HG03097 (cell line): ENCODE results near the gene LYL1.

Experiments used
- ATAC-seq: cut with Tn5 transposase; IDR thresholded peaks from one replicate; pipeline ENCODE4 v1.9.1; 2021; ENCODE audit not compliant: unreplicated experiment, low FRiP score

Gene LYL1

DNA sequence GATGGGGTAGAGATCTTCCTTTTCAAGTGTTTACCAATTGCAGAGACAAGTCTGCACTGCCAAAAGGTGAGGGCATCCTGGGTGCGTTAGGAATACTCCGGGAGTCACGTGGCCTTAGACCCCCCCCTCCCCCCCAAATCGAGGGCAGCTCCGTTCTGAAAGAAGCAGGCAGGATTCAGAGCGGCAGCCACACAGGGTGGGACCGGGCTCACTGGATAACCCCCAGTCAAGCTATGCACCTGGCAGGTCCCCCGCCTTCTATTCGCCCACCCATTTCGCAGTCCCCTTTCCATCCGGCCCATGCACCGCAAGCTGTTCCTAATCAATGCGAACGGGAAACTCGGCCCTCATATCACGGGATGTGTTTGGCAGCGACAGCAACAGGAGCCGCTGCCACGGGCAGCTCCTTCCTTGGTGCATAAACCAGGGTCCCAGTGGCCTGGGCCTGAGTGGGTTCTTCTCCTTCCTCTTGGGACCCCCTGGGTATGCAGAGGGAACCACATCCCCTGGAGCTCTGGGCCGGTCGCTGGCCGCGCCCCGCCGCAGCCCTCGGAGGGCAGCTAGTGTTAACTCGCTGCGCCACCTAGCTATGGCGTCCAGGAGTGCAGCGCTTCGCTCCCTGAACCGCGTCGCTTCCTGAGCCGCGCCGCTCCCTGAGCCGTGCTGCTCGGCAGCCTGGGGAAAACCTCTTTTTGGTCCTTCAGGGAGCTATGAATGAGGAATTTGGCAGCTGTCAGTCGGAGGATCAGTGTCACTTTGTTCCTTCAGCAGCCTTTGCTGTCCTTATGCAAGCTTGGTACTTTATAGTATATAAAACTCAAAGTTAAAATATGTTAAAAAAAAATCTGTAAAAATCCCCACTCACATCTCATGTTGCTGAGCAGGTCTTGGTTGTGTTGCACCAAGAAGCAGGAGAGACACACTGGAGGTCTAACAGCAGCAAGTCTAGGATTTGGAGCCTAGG is 41.4 kb downstream of the LYL1 start:
- no peak for ATAC-seq

- ATAC-seq: no peak
Observed at GRCh38 chr19:13060233-13060963, 42.3 kb downstream of the LYL1 start.

GRCh38 chr19:13058951-13059660 is 43.6 kb downstream of the LYL1 start:
- ATAC-seq: no peak

DNA sequence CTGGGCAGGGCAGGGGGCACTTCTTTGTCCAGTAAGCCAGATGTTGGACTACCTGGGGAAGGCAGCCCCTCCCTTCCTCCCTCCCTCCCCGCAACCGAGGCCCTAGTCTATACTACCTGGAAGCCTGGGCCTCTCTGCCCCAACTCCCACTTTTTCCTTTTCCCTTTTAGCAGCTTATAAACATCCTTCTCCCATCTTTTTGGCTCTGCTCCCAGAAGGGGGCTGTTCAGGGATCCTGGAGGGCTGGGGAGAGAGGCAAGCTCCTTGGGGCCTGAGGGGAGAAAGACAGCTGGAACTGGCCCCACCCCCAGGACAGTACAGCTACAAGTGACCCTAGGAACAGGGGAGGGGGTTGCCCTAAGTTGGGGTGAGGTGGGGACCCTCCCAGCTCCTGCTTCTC is 44.9 kb downstream of the LYL1 start:
- ATAC-seq: no peak

- no peak for ATAC-seq
Observed at GRCh38 chr19:13057147-13057572, 45.5 kb downstream of the LYL1 start.

- ATAC-seq: no peak
Observed at GRCh38 chr19:13056052-13056660, 46.5 kb downstream of the LYL1 start.

DNA sequence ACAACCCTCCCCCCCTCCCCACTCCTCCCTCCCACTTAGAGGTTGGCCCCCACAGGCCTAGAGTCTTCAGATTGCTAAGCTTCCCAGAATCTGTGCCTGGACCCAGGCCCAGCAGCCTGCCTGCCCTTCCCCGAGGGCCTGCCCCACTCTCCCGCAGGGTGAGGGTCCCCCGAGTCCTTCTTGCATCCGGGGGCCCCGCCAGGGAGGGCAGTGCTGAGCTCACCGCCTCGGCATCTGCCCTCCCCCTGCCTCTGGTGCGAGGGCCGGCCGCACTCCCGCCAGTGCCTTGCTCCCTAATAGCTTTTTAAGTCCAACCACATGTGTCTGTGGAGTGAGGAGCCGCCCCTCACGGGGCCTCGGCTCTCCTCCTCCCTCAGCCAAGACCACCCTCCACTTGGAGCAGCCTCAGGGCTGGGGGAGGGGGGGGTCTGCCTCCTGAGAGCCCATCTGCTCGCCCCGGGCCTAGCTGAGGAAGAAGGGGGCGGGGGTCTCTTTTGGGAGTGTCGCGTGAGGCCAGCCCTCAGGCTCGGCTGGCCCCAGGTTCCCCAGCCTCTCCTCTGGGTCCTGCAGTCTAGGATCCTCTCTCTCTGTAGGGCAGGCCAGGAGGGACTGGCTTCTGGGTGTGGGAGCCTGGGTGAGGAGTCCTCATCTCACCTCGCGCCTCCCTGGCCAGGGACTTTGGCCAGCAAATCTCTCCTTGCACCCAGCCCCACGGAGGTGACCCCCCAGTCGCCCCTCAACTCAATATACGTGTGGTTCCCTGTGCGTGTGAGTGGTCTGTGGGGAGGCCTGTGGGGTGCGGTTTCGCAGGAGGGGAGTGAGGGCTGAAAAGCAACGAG is 47.2 kb downstream of the LYL1 start:
- no peak for ATAC-seq

DNA sequence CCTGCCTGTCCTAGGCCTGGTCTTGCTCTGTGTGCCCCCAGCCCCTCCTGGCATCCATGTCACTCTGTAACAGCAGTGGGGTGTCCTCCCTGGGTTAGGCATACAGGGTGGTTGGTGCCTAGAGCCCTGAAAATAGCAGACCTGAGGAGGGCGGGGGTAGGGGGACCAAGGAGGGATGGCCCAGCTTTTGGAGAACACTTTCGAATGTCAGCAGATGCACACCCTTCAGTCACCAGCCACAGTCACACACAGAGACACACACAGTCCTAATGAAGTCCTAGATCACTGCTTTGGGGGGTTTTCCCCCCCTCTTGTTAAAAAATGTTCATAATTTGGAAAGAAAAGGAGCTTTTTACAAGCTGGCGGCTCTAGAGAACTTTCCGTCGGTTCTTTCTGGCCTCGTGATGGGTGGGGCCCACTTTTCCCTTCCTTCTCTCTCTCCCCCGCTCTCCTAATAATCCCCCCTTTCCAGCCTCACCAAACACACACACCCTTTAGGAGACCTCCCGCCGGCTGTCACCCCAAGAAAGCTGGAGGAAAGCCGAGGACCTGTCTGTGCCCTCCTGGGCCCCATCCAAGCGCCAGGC is 47.9 kb downstream of the LYL1 start:
- no peak for ATAC-seq

DNA sequence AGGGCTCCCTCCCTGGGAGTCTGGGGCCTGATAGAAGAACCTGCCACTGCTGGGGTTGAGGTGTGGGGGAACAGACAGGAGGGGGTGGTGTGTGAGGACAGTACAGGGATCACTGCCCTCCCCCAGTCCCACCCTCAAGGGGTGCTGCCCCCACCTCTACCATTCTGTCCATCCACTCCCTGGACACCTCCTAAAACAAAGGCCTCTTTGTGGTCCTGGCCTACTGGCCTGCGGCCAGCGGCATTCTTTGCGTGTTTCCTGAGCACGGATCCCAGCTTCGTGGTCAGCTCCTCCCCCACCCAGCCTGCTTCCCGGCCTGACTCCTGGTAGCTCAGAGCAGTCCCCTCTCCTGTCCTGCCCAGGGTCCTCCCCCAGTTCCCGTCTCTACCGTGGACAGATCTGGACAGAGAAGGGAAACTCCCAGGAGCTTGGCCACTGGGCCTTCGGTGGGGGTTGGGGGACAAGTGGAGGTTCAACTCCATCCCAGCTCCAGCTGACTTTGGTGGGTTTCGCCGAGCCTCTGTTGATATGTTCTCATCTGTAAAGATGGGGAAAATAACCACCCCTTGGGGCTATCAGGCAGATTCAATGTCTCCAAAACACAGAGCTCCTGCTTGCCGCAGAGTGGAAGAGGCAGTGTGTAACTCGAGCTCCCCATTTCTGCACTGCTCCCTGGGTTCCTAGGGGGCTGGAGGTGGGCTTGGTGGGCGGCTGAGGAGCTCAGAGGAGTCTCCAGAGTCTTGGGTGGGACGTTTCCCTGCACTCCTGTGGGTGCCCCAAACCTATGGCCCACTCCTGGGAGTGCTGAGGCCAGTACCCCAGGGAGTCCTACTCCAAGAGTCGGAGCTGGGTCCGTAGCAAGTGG is 48.7 kb downstream of the LYL1 start:
- ATAC-seq: no peak

DNA sequence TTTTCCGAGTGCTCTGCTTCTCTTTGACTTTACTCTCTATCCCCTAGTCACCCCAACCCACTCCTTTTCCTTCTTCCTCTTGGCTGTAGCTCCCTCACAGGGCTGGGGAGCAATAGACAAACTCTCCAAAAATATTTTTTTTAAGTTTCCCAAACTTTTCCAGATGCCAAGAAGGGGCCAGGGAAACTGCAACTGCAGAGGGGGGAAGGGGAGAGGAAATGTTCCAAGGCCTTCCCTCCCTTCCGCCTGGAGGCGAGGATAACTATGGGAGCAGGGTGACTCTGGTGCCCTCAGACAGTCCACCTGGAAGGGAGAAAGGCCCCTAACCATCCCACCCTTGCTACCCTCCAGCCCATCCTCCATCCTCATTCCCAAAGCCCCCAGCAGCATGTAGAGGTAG is 49.4 kb downstream of the LYL1 start:
- no peak for ATAC-seq

DNA sequence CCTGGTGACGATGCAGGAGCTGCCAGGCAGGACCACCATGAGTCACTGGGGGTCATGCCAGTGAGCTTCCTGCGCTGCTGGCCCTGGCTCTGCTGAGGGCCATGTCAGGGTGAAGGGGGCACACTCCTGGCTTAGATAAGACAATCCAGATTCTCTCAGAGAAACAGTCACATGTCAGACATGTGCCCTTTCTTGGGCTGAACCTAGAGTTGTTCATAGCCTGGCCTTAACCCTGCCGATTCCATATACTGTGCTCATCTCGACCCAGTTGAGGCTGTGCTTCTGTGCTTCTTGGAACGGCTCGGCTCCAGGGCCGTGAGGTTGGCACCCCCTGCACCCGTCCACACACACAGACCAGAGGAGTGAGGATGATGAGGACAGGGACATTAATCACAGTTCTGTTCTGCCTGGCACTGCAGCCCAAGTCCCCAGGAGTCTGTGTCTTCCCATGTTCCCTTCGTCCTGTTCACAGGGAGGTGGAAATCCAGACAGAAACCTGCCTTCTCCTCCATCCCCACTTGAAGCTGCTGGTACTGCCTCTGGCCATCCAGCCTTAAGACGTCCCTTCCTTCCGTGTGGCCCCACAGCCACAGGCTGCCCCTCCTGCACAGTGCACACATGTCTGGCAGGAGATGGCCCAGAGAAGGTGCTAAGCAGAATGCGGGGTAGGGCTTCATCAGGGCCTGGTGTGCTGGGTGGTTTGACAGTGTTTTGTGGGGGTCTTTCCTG is 50.0 kb downstream of the LYL1 start:
- ATAC-seq: no peak

- ATAC-seq: no peak
Observed at GRCh38 chr19:13051557-13052165, 51.0 kb downstream of the LYL1 start.

DNA sequence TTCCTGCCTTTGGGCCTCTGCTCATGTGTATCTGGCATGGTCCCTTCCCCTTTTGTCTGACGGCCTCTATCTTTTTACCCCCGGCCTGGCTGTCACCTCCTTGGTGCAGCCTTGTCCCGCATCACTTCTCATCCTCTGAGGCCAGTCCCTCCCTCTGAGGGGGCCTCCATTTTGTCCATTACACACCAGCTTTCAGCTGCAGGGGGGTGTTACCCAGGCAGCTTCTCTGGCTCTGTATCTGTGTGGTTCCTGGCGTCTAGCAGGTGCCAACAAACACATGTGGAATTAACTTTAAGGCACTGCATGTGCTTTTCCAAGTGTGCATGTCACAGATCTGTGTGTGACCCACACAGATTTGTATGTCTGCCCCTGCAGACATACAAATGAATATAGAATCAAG is 52.4 kb downstream of the LYL1 start:
- ATAC-seq: no peak
